Dedifferentiated amniotic fluid mesenchymal stem cell (primary cell): Measurements from ENCODE around the gene MKNK2.
"Not testable (repeated sequence)": the region's sequence is repeated elsewhere in the genome, so short reads cannot be mapped to it uniquely, and the experiment has no call there.

Experiments
- DNase-seq: peaks from one replicate; pipeline ENCODE4 v3.0.0-alpha.2; 2016; ENCODE audit errors: extremely low spot score

Gene MKNK2

GRCh38 chr19:1992759-1993260 lies 58.2 kb downstream of the MKNK2 start:
- DNase-seq, result no peak

DNA sequence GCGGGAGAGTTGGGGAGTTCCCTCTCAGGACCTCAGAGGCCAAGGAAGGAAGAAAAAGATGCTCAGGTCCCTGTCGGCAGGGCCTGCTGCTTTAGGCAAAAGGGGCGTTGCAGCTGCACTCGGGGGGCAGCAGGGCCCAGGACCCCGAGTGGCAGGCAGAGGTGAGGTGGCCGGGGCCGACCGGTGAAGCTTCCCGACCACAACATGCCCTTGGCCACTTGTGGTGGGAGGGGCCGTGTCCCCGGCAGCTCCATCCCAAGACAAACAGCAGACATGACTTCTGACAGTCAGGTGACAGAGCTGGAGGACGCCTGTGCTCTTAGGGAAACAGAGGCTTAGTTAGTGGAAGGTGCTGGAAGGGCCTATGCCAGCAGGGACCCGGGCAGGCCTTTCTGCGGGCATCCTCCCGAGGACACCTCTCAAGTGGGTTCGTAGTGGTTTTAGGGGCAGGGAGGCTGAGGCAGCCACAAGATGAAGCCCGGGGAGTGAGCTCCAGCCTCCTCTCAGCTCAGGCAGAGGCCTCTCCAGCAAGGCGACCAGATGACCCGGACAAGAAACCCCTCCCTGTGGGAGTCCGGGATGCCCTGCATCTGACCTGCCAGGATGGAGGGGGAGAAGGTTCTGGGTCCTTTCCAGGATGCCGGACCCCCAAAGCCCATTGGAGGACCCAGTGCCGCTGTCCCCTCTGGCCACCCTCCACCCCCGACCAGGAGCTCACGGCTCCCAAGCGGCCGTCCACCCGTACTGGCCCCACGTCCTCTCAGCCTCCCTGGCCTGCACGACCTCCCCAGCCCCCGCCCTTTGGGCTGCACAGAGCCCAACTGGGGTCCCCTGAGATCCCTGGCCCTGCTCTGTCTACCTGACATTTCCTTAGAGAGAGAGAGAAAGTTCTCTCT lies 59.8 kb downstream of the MKNK2 start:
- DNase-seq, result no peak

DNA sequence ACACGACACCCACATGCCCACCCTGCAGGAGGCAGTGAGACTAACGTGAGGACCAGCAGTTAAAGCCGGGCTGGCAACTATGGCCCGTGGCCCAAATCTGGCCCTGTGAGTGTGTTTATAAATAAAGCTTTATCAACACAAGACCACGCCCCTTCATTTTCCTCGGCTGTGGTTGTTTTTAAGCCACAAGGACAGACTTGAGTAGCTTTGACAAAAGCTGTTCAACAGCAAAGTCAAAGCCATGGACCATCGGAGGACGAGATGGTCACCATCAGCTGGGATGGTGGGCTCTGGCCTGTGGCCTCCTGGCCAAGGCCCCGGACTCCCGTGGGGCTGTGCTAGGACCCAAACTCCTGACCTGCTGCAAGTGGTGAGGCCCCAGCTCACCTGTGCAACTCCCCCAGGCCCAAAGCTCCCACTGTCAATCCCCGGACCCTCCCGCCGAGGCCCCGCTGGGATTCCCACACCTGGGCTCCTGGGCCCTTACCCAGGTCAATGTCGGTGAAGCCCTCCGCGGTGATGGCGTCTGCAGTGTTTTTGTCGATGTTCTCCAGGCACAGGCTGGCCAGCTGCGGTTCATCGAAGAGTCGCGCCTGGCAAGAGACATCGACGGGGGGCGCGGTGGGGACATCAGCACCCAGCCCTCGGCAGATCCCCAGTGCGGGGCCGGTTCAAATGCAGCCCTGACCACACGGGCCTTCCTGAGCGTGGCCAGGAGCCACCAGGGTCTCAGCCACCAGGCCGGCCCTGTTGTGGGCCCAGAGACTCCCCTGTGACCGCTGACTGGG lies 60.6 kb downstream of the MKNK2 start:
- DNase-seq, result no peak

DNA sequence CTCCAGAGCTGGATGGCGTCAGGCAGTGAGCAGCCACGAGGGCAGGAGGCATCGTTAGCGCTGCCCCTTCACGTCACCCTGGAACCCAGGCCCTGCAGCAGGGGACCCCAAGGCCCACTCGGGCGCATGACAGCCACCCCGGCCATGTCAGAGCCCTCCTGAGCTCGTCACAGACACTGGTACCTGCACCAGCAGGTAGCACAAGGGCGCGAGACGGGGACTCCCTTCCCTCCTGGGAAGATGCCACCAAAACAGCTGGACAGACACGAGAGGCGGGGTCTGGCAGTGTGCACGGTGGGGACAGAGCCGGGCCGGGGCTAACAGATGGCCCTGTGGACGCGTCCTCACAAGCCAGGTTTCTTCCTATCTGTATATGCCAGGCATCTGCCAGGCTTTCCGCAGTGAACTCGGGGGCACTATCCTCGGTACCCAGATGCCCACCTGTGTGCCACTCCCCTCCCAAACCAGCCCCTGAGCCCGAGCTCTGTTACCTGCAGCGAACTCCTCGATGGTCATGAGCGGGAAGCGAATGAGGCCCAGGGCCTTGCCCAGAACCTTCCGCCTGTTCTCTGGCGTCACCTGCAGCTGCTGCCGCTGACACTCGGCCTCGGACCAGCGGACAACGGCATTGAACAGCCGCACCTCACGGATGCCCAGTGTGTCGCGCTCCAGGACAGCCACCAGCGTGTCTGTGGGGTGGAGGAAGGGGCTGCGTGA lies 61.4 kb downstream of the MKNK2 start:
- no peak for DNase-seq

DNA sequence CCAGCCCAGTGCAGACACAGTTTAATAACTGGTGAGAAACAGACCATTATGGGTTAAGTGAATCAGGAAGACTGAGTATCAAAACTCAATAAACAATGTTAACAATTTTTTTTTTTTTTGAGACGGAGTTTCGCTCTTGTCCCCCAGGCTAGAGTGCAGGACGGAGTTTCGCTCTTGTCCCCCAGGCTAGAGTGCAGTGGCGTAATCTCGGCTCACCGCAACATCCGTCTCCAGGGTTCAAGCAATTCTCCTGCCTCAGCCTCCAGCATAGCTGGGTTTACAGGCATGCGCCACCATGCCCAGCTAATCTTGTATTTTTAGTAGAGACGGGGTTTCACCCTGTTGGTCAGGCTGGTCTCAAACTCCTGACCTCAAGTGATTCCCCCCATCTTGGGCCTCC lies 62.6 kb downstream of the MKNK2 start:
- not testable (repeated sequence) for DNase-seq
